GM19328 (cell line): ENCODE results near the gene SULT1C3.

Experiments
- ATAC-seq: cut with Tn5 transposase; IDR thresholded peaks from one replicate; pipeline ENCODE4 v1.9.1; 2021; ENCODE audit warnings: mild to moderate bottlenecking, moderate library complexity; ENCODE audit not compliant: unreplicated experiment

SULT1C3 gene

DNA sequence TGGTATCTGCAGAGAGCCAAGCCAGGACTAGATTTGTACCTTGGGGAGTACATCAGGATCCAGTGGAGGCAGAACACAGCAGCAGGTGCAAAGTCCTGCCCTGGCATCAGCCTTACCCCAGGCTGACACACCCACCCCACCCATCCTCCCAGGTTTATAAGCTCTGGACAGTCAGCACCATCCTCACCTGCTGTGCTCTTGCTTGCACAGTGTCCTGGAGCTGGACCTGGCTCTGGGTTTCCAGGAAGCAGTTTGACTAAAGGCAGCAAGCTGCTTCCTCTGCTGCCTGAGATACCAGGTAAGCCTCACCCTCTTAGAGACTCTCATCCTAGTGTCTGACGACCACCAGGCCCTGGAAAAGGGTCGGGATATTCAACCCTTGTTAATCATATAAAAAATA lies at the start of gene SULT1C3:
Gene SULT1C3, plus strand, starts transcription at position 183 of the 400 bp plus-strand sequence. CDS start 7,227 bp downstream, outside the sequence.
- no peak for ATAC-seq

DNA sequence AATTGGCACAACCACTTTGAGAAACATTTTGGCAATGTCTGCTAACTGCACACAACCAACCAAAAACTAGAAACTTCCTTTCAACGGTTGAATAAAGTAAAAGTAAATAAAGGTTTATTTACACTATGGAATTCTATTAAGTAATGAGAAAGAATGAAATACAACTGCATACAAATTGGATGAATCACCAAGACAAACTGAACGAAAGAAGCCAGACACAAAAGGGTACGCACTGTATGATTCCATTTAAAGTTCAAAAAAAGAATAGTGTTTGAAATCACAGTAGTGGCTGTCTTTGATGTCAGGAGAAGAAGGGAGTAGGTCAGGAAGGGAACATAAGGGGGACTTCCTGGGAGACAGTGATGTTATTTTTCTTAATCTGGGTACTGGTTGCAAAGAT lies 46.5 kb upstream of the SULT1C3 start:
- no peak for ATAC-seq

DNA sequence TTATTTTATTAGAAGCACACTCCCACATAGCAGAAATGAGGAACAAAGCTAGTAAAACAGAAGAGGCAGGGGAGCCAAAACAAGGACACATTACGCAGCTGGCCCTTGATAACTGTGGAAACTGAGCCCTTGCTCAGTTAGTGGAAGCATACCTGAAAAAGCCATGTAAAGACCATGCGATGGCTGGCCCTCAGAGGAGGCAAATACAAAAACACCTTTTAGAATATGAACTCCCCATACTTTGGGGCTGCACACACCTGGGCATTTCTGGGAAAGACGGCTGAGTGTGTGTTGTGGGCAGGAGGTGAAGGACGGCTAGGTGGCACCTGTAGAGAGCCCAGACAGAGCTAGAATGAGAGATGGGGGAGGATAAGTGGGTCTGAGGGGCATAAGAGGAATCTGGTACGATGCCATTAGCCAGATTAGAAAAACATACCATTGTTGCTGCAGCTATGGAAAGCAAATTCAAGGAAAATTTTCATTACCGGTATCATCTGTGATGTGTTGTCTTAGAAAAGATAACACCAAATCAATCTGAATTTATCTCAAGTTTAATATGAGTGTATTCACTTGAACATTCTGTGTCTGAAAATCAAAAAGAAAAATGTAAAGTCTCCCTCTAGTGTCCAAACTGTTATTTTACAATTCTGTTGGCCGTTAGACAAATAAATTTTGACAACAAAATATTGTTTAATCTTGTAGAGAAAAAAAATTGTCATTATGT lies 45.2 kb upstream of the SULT1C3 start:
- no peak for ATAC-seq

DNA sequence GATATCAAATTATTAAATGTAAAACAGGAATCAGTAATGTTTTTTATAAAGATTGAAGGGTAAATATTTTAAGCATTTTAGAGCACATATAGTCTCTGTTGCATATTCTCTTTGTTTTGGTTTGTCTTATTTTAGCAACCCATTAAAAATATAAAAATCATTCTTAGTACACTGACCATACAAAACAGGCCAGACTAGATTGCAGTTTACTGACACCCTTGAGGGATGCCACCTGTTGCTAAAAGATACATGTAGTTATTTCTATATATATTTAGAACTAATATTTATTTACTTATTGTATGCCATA lies 44.7 kb upstream of the SULT1C3 start:
- ATAC-seq, result no peak

DNA sequence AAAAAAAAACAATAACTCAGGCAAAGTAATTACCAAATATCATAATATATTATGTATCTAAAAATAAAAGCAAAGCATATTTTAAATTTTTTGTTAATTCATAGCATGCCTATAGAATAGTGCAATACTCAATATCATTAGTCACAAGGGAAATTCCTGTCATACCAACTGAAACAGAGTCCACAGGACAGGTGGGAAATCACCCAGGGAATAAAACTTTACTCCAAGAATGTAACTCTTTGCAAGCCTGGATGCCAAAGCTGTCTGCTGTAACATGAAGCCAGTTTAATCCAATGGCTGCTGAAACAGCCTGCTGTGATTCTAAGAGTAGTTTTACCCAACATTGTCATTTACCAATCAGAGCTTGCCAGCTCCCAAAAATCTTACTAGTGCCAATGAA lies 40.0 kb upstream of the SULT1C3 start:
- ATAC-seq, result no peak

DNA sequence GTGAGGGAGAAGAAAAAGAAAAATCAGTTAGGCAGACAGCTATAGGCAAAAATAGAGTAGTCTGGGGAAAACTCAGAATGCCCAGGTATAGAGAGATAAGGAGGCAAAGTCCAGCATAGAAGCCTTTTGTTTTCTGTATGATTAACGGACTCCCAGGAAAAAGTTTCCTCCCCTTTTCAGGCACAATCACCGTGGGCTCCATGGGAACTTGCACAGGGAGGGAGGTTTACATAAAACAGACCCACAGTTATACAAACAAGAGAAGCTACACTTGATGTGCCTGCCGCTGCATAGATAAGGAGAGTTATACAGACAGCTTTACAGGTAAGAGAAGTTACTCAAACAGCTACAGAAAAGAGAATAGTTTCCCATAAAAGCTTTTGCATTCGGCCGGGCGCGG lies 39.2 kb upstream of the SULT1C3 start:
- ATAC-seq, result no peak

DNA sequence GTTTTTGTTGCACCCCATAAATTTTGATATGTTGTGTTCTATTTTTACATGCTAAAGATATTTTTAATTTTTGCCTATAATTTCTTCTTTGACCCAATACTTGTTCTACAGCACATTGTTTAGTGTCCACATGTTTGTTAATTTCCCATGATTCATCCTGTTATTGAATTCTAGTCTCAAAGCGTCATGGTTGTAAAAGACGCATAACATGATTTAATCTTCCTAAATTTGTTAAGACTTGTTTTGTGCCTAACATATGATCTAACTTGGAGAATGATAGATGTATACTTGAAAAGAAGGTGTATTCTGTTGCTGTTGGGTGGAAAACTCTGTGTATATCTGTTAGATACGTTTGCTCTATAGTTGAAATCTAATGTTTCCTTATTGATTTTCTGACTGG lies 27.1 kb upstream of the SULT1C3 start:
- no peak for ATAC-seq

DNA sequence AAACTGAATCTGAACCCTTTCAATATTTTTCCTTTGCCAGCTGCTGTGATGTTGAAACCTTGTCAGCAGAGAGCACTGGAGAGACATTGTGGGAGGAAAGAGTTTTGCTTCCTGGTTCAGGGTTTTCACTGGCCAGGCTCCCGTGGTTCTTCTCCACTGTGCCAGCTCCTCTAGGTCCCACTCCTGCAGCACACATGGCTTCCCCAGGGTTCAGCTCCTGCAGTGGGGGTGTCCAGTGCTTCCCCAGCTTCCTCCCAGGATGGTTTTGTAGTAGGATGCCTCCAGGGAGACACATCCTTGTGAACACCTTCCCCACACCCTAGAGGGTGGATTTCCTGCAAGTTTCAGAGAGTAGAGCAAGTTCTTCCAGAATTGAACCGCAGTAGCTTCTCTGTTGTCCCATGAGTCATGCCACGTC lies 24.0 kb upstream of the SULT1C3 start:
- ATAC-seq, result no peak

DNA sequence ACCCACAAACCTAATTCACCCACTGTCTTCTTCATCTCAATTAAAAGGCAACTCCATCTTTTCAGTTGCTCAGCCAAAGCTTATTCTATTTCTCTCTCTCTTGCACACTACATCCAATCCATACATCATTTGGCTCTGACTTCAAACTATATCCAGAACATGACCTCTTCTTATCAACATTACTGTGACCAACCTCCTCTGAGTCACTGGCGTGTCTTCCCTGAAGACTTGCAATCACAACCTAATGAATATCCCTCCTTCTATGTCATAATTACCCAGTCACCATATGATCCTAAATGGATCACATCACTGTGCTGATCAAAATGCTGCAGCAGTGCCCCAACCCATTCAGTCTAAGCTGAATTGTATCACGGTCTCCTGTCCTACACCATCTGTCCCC lies 22.6 kb upstream of the SULT1C3 start:
- ATAC-seq, result no peak

DNA sequence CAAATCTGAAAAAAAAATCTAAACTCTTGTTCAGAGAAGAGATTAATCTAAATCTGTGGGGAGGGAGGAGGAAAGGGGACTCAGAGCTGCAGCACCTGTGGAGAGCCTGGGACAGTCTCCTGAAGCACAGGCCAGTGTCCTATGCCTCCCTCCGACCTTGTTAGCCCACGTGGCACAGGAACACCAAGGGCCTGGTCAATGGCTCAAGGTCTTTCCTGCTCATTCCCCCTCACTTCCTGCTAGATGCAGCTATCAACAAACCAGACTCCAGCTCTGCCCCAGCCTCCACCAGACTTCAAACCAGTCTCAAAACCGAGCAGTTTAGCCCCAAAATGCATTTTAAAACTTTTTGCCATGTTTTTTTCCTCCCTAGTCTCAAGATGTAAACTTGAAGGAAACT lies 20.1 kb upstream of the SULT1C3 start:
- no peak for ATAC-seq

DNA sequence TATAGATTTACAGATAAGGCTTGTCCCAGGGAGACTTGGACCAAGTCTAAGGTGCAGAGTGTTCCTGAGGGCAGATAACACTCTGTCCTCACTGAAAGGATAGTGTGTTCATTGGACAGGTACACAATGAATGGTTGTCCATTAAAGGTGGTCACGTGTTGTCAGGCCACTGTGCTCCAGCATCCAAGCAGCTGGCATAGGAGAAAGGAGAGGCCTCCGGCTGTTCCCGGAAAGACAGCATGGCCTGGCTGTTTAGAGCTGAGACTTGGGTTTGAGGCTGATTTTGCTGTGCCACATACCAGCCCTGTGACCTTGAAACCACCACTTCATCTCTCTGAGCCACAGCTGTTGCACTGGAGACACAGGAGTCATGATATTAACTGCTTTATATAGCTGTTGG lies 19.6 kb upstream of the SULT1C3 start:
- ATAC-seq, result no peak

DNA sequence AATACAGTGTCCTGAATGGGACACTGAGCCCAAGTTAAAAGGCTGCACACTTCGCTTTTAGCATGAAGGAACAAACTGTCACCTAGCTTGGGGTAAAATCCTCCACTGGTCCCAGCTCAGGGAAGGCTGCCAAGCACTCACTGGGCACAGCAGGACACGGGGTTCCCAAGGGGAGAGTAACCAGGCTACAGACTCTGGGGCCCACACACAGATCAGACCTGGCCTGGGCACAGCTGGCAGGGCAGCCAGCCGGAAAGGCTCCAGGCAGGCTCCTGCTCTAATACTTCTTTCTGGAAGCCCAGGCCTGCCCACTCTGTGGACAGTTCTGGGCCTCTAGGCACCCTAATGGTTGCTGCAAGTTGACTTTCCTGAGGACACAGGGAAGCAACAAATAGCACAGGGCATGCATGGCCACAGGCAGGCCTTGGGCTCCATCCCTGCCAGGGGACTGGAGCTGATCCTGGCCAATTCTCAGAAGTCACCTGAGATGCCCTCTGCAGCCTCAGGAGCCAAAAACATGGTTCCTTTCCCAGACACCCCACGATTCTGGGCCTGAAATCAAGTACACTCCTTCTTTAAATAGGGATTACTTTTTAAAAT lies 18.7 kb upstream of the SULT1C3 start:
- no peak for ATAC-seq

DNA sequence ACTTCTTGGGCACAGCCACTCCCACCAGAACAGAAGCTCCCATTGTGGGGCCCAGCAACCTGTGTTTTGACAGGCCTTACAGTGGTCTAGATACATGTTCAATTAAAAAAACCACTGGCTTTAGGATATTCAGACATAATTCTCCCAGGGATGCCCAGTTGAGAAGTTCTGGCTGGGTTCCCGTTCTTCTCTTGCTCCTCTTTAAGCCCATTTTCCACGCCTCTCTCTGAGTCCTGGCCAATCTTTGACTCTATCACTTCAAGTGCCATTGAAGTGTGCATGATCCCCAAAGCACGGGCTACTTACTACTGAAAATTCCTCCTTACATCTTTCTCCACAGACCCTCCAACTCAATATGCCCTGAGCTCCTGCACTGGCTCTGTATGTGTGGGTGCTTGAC lies 17.5 kb upstream of the SULT1C3 start:
- ATAC-seq, result no peak

DNA sequence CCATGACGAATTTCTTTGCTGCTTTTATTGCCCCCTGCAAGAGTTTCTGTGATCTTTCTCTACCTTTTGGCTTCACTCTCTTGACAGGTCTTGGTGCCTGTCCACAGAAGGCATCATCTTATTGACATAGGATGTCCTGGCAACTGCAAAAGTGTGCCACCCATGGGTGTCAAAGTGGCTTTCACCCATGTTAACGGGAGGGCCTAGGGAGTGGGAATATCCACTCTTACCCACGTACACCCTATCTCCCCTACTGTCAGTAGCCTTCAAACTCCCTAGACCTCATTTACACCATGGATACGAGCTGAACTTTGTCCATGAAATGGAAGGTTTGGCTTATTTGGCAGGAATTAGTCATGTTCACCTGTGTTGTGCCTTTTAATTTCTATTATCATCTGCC lies 16.2 kb upstream of the SULT1C3 start:
- no peak for ATAC-seq

DNA sequence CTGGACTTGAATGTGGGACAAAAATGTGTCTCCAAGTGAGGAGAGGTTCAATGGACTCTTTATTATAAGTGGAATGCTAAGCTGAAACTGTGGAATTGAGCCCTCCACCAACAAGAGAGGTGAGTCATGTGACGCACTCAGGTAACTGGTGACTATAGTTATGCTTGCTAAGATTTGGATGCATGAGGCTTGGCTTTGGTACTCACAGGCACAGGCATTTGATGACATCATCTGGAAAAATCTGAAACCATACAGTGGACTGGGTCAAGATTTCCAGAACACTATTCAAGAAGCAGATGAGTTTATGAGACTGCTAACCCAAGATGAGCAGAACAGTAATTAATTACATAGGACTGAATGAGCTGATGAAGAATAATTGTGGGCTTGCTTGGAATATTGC lies 15.7 kb upstream of the SULT1C3 start:
- no peak for ATAC-seq

DNA sequence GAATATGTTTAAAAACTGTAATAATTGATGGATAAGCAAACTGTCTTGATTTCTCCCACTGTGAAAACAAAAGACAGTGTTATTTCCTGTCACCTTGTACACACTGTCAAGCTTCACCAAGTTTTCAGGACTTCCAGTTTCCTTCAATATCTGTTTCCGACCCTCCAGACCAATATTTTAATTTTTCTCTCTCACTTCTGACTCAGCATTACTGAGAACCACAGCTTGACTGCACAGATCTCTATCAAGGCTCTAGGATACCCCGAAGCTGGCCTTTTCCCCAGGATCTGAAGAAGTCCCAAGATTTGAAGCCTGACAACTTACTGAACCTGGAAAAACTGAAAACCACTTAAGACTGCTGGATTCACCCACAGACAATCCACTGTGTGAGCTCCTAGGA lies 13.2 kb upstream of the SULT1C3 start:
- ATAC-seq, result no peak

DNA sequence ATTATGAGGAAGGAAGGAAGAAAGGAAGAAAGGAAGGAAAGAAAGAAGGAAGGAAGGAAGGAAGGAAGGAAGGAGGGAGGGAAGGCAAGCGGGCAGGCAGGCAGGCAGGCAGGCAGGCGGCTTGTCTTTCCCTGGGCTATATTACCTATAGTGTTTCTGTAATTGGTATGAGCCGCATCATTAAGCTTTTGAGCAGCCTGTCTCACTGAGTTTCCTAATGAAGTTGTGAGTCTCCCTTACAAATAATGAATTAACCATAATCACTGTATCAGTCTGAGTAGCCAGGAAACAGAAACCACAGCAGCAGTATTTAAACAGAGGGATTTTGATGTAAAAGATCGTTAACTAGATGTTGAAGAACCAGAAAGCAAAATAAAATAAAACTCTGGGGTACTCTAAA lies 11.8 kb upstream of the SULT1C3 start:
- no peak for ATAC-seq

DNA sequence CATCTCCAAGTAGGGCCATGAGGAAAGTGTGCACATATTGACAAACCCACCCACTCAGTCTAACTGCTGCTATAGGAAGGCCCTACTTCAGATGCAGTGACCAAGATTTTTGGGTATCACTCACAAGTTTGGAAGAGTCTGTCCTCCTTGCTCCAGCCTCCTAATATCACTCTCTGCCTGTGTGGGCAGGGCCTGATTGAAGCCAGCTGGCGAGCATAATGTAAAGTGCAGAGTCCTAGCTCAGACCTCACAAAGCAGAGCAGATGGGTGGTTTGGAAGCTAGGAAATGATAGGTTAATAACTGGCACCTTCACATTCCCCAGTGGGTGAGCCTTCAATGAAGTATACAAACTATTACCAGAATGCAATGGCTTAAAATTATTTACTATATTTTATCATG lies 11.2 kb upstream of the SULT1C3 start:
- no peak for ATAC-seq

DNA sequence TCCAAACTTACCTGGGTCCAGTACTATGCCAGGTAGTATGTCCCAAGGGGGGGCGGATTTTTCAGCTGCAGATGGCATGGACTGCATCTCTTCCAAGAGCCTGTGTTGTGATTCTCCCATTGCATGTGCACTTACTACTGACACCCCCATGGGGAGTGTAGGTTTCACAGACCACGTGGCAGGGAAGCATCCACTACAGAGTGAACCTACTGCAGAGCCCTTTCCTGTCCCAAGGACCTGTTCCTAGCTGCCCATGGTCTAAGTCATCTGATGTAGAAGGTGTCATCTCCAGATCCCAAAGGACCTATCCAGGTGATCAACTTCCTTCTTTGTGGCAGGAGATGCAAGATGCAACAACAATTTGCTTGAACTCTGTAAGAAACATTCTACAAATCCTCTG lies 9.9 kb upstream of the SULT1C3 start:
- ATAC-seq, result no peak

DNA sequence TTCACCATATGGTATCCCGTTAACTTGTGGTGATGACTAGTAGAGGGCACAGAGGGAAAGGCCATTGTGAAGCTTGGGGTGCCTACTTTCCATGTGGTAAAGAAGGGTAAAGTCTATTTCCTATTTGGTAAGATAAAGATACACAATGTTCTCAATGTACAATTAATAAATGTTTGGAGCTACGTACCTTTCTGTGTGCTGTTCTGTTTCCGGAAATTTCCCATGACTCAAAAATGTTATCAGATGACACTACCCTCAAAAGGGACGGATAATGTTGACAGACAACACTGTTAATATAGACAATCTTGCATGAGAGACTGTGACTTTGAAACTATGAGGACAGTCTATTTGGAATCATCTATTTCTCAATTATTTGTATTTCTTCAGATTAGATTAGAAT lies 4.2 kb upstream of the SULT1C3 start:
- ATAC-seq, result no peak

DNA sequence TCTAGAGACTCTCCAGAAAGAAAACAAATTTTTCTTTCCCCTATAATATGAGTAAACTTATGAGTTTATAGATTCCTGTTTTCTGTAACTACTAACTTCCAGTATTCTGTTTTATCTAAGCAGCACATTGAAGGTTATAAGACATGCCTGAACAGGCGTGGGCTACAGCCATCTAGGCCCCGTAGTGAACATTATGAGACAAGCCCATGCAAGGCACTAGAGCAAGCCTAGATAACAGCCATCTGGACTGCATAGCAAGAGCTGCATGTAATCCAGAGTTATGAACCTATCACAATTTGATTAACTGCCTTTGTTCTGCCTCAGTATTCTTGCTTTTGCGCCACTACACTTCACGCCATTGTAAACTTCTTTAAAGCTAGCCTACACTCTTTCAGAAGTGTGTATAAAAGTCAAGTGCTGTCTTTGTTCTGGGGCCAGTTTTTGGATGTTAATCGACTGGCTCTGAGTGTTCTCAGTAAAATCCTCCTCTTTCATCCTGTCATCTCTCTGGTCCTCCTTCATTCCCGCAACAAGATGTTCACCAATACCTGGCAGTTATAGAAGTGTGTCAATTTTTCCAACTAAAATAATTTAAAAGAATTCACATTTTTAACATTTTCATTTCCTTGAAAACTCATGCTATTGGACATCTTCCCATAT lies 3.0 kb upstream of the SULT1C3 start:
- ATAC-seq, result no peak

DNA sequence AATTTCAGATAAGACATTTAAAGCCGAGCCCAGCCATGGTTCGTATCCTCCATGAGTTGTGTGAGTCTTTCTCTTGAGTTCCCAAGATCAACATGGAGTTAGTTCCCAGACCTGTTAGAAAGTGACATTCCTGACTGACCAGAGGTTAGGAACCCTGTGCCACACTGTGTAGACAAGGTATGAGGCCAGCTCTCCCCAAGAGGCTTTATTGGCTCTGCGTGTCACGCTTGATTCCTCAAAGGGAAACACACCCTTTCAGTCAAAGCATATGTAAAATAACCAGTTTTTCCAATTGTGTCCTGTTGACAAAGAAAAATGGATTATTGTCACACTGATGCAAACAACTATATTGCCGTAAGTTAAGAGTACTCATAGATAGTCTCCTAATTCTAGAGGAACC lies 1.2 kb downstream of the SULT1C3 start:
- ATAC-seq, result no peak

DNA sequence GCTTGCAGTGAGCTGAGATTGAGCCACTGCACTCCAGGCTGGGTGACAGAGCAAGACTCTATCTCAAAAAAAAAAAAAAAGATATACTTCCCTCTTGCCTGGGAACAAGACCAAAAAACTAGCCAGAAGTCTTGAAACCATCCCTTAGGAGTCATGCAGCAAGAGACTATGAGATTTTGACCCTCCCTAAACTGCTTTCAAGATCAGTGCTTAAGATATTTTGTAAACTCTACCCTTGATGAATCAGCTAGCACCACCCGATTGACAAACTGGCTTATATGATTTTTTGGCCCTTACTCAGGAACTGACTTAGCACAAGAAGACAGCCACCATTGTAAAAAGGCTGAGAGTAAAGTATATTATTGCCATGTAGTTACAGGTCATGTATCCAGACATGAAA lies 3.8 kb downstream of the SULT1C3 start:
- ATAC-seq, result no peak
